Breast epithelium (tissue), 4 donors: ENCODE results near the gene PFN1. TPM values are rescaled to one million over a fixed set of nuclear protein-coding genes. Genes with fewer than 3 reads are reported as not detected.

Experiments used
- DNase-seq, 2 donors: peaks; one replicate each; pipeline ENCODE4 v3.0.0-alpha.2; 2019; ENCODE audit warnings: low spot score in 2 of 2
- H3K27ac ChIP-seq, 2 donors: fragments of 200-600 bp; sonication (generic) in 1 of 2; one replicate each; pipeline ENCODE4 v1.5.1; 2016 to 2019; ENCODE audit warnings: mild to moderate bottlenecking in 1 of 2
- H3K27me3 ChIP-seq, 2 donors: fragments of 200-600 bp; sonication (generic) in 1 of 2; one replicate each; pipeline versions ENCODE4 v1.5.1 to v1.6.0; 2017 to 2019; ENCODE audit warnings: control low read depth in 1 of 2, mild to moderate bottlenecking in 1 of 2
- H3K36me3 ChIP-seq: fragments of 200-600 bp; one replicate; pipeline ENCODE4 v1.5.1; 2019
- H3K4me1 ChIP-seq, 2 donors: fragments of 200-600 bp; sonication (generic); one replicate each; pipeline ENCODE4 v1.5.1; 2016 to 2019; ENCODE audit warnings: control low read depth in 1 of 2
- H3K4me3 ChIP-seq, 3 donors: fragments of 200-600 bp; sonication (generic); 1 replicate in 2 of 3; 2 replicates in 1 of 3; pipeline ENCODE4 v1.5.1; 2016 to 2019; ENCODE audit warnings: mild to moderate bottlenecking in 3 of 3, moderate library complexity in 2 of 3
- H3K9me3 ChIP-seq, 2 donors: fragments of 200-600 bp; sonication (generic) in 1 of 2; one replicate each; pipeline ENCODE4 v1.5.1; 2016 to 2019; ENCODE audit warnings: control low read depth in 1 of 2
- POLR2A ChIP-seq: fragments of 450-650 bp; IDR thresholded peaks from one replicate; pipeline ENCODE4 v1.6.1; 2016; ENCODE audit warnings: antibody characterized with exemption, mild to moderate bottlenecking, moderate library complexity
- POLR2AphosphoS5 ChIP-seq, 3 donors: sonication (generic); formaldehyde crosslinking; IDR thresholded peaks; one replicate each; pipeline ENCODE4 v1.6.1; 2017; ENCODE audit warnings: antibody characterized with exemption in 3 of 3
- intact Hi-C: fragments of 100-400 bp; cut with DNase I; formaldehyde crosslinking; loops from one replicate; pipeline ENCODE4 v1.15.1; 2023; ENCODE audit warnings: low total_unique reads
- total RNA-seq, 3 donors: library from RNA; depleted of rRNA; stranded (reverse); fragments of >200 nt; gene quantifications; one replicate each; pipeline ENCODE4 v1.1.0, GENCODE V29; 2016
- TF ChIP-seq, protein P1 (sequence below), 3 donors: fragments of 450-650 bp; IDR thresholded peaks; one replicate each; pipeline ENCODE4 v1.5.1; 2016 to 2017; ENCODE audit warnings: antibody characterized with exemption in 3 of 3, mild to moderate bottlenecking in 3 of 3, moderate library complexity in 3 of 3

PFN1 gene
- total RNA-seq, 3 donors from 2014 or later = 290 to 487 (median 379) TPM

DNA sequence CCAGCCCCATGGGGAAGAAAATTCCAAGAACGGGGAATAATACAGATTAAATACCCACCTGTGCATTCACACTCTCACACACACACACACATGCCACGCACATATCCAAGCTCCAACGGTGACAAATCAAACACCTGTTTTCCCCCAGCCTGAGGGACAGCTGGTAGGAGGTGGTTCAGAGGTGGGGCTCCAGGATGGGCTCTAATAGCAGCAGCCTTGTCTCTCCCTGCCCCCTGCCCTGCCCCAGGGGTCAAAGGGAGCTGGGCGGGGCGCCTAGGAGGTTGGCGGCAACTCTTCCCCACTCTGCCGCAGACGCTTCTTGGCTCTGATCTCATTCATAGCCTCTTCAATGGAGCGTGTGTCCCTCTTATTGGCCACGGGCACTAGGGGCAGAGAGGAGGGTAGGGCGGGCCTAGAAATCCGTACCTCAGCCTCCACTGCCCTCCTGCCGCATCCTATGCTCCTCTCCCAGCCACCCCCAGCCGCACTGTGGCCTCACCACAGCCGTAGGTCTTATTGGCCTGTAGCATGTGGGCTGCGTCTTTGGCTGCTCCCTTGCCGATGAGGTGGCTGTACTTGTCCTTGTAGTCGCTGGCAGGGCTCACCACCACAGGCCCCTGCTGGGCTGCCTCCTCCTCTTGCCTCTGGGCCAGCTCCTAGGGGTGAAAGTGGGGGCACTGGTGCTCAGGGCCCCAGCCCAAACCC lies 11.1 kb upstream of the PFN1 start:
- Histone ChIP-seq H3K9me3 (no peaks in the 10 kb centered on the region), H3K4me1 (no peaks in the 10 kb centered on the region), H3K27me3 (no peaks in the 10 kb centered on the region), H3K4me3 (no peak overlapping the region), H3K27ac (no peak overlapping the region), H3K36me3 (peaks cover 10% of the 10 kb centered on the region)
- DNase-seq = no peak
- no peak for TF ChIP-seq POLR2A
- TF ChIP-seq, protein P1, sequence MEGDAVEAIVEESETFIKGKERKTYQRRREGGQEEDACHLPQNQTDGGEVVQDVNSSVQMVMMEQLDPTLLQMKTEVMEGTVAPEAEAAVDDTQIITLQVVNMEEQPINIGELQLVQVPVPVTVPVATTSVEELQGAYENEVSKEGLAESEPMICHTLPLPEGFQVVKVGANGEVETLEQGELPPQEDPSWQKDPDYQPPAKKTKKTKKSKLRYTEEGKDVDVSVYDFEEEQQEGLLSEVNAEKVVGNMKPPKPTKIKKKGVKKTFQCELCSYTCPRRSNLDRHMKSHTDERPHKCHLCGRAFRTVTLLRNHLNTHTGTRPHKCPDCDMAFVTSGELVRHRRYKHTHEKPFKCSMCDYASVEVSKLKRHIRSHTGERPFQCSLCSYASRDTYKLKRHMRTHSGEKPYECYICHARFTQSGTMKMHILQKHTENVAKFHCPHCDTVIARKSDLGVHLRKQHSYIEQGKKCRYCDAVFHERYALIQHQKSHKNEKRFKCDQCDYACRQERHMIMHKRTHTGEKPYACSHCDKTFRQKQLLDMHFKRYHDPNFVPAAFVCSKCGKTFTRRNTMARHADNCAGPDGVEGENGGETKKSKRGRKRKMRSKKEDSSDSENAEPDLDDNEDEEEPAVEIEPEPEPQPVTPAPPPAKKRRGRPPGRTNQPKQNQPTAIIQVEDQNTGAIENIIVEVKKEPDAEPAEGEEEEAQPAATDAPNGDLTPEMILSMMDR (IDR thresholded peaks at IDR 0.05) = no peak
- TF ChIP-seq POLR2AphosphoS5 (IDR thresholded peaks at IDR 0.05) = no peak
- intact Hi-C loops = no loop called here

DNA sequence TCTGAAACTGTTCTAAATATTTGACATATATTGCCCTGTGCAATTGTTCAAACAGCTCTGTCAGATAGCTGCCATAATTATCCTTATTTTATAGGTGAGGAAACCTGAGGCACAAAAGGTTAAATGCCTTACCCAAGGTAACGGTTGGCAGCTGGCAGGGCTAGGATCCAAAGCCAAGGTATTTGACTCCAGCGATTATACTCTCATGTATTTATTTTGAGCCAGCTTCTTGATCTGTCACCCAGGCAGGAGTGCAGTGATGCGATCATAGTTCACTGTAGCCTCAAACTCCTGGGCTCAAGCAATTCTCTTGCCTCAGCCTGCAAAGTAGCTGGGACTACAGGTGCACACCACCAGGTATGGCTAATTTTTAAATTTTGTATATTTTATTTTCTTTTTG lies 9.8 kb upstream of the PFN1 start:
- Histone ChIP-seq H3K36me3 (peaks cover 10% of the 10 kb centered on the region), H3K9me3 (no peaks in the 10 kb centered on the region), H3K27ac (no peak overlapping the region), H3K4me3 (no peak overlapping the region), H3K4me1 (no peaks in the 10 kb centered on the region), H3K27me3 (no peaks in the 10 kb centered on the region)
- intact Hi-C loops = no loop called here
- no peak for TF ChIP-seq POLR2AphosphoS5 (IDR thresholded peaks at IDR 0.05)
- no peak for DNase-seq

DNA sequence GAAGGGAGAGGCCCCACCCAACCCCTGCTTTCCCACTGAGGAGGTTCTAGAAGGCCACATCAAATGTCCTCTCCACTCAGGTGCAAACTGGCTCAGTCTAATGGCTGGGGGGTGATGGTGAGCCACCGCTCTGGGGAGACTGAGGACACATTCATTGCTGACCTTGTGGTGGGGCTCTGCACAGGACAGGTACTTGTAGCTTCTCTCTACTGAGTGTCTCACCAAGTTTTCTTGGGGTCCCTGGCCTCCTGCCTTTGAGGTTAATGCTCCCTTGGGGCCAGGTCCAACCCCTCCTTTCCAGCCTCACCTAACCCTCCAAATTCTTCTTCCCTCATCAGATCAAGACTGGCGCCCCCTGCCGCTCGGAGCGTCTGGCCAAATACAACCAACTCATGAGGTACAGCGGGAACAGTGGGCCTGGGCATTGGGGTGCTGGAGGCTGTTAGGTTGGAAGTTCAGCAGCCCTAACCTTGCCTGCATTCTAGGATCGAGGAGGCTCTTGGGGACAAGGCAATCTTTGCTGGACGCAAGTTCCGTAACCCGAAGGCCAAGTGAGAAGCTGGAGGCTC lies 8.2 kb upstream of the PFN1 start:
- DNase-seq = no peak
- no peak overlapping the region for H3K27ac ChIP-seq
- H3K27me3 ChIP-seq = no peaks in the 10 kb centered on the region

DNA sequence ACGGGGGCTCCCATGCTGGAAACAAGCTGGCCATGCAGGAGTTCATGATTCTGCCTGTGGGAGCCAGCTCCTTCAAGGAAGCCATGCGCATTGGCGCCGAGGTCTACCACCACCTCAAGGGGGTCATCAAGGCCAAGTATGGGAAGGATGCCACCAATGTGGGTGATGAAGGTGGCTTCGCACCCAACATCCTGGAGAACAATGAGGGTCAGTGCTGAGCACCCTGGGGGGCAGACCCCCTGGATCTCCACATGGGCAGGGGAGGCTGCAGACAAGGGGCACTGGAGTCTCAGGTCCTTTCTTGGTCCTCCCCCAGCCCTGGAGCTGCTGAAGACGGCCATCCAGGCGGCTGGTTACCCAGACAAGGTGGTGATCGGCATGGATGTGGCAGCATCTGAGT lies 6.8 kb upstream of the PFN1 start:
- Histone ChIP-seq H3K27ac (no peak overlapping the region), H3K36me3 (peaks cover 8% of the 10 kb centered on the region), H3K9me3 (no peaks in the 10 kb centered on the region), H3K27me3 (no peaks in the 10 kb centered on the region), H3K4me3 (no peak overlapping the region), H3K4me1 (peaks cover 0 to 6% of the 10 kb centered on the region in 2 donors)
- TF ChIP-seq POLR2AphosphoS5 (IDR thresholded peaks at IDR 0.05) = no peak
- TF ChIP-seq, protein P1 (IDR thresholded peaks at IDR 0.05) = no peak
- no peak for TF ChIP-seq POLR2A
- no peak for DNase-seq
- intact Hi-C loops = no loop called here

More for the DNA sequence above, 8.2 kb upstream of the PFN1 start:
- intact Hi-C loops = no loop called here
- H3K4me3 ChIP-seq = no peak overlapping the region
- no peaks in the 10 kb centered on the region for H3K4me1 ChIP-seq
- H3K36me3 ChIP-seq = peaks cover 10% of the 10 kb centered on the region
- TF ChIP-seq, protein P1 (IDR thresholded peaks at IDR 0.05) = no peak
- no peak for TF ChIP-seq POLR2AphosphoS5 (IDR thresholded peaks at IDR 0.05)
- no peaks in the 10 kb centered on the region for H3K9me3 ChIP-seq

DNA sequence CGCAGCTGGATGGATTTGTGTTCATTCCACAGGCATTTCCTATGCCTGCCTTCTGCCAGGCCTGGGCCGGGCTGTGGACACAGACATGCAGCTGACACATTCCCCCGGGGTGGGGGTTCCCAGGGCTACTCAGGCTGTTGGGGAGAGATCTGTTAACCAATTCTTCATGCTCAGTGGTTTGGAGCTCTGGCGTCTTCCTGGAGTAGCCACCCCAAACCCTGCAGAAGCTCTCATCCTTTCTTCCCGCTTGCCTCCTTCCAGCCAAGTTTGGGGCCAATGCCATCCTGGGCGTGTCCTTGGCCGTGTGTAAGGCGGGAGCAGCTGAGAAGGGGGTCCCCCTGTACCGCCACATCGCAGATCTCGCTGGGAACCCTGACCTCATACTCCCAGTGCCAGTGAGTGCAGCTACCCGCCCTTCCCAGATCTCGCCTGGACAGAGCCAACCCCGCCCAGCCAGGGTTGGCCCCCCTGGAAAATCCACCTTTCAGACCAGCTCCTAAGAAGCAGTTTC lies 5.2 kb upstream of the PFN1 start:
- H3K27ac ChIP-seq = no peak overlapping the region

More for the DNA sequence above, 5.2 kb upstream of the PFN1 start:
- peaks cover 0 to 6% of the 10 kb centered on the region in 2 donors for H3K4me1 ChIP-seq
- intact Hi-C loops = no loop called here
- H3K36me3 ChIP-seq = no peaks in the 10 kb centered on the region
- H3K4me3 ChIP-seq = no peak overlapping the region
- DNase-seq = no peak
- TF ChIP-seq POLR2A (no peak), POLR2AphosphoS5 (IDR thresholded peaks at IDR 0.05) (no peak)
- TF ChIP-seq, protein P1 (IDR thresholded peaks at IDR 0.05) = no peak
- no peaks in the 10 kb centered on the region for H3K9me3 ChIP-seq
- no peaks in the 10 kb centered on the region for H3K27me3 ChIP-seq
